HEK293 (cell line): ENCODE results near the gene CASS4.

Experiments used
- ZNF274 ChIP-seq, 2 experiments: fragments of 200-500 bp in 1 of 2; fragments of 450-650 bp in 1 of 2; sonication (Bioruptor generic) in 1 of 2; formaldehyde crosslinking in 1 of 2; IDR thresholded peaks; 2 replicates each; pipeline versions ENCODE4 v1.5.1 to v1.6.1; 2014 to 2016; ENCODE audit warnings: borderline replicate concordance in 1 of 2, inconsistent platforms in 1 of 2, low read length in 1 of 2, missing biosample characterization in 1 of 2, missing genetic modification characterization in 1 of 2
- ZNF391 ChIP-seq: fragments of 450-650 bp; formaldehyde crosslinking; IDR thresholded peaks from 2 replicates; pipeline ENCODE4 v1.5.1; 2016; ENCODE audit warnings: low read depth, missing biosample characterization, missing genetic modification characterization, borderline replicate concordance
- ZNF449 ChIP-seq: fragments of 450-650 bp; formaldehyde crosslinking; IDR thresholded peaks from 2 replicates; pipeline ENCODE4 v1.5.1; 2017; ENCODE audit warnings: missing biosample characterization, mild to moderate bottlenecking, missing genetic modification characterization, moderate library complexity
- ZNF560 ChIP-seq: fragments of 450-650 bp; formaldehyde crosslinking; IDR thresholded peaks from 2 replicates; pipeline ENCODE4 v1.5.1; 2017; ENCODE audit warnings: missing biosample characterization, missing genetic modification characterization, borderline replicate concordance
- TF ChIP-seq, protein P1 (sequence below): fragments of 450-650 bp; formaldehyde crosslinking; IDR thresholded peaks from 2 replicates; pipeline ENCODE4 v1.5.1; 2016; ENCODE audit warnings: missing biosample characterization, missing genetic modification characterization

GRCh38 chr20:56420940-56421688, 9.1 kb downstream of the CASS4 start:
- TF ChIP-seq, protein P1, sequence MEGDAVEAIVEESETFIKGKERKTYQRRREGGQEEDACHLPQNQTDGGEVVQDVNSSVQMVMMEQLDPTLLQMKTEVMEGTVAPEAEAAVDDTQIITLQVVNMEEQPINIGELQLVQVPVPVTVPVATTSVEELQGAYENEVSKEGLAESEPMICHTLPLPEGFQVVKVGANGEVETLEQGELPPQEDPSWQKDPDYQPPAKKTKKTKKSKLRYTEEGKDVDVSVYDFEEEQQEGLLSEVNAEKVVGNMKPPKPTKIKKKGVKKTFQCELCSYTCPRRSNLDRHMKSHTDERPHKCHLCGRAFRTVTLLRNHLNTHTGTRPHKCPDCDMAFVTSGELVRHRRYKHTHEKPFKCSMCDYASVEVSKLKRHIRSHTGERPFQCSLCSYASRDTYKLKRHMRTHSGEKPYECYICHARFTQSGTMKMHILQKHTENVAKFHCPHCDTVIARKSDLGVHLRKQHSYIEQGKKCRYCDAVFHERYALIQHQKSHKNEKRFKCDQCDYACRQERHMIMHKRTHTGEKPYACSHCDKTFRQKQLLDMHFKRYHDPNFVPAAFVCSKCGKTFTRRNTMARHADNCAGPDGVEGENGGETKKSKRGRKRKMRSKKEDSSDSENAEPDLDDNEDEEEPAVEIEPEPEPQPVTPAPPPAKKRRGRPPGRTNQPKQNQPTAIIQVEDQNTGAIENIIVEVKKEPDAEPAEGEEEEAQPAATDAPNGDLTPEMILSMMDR (tag by site-specific recombination): no peak
- no peak for TF ChIP-seq ZNF449
- no peak for TF ChIP-seq ZNF274 (IDR thresholded peaks at IDR 0.05; ENCODE audit: low read length)
- no peak for TF ChIP-seq ZNF274 (tag by site-specific recombination; IDR thresholded peaks at IDR 0.05; ENCODE audit: borderline replicate concordance)
- no peak for TF ChIP-seq ZNF391 (tag by site-specific recombination)
- TF ChIP-seq ZNF560: no peak
